ENCODE results near the gene SH3BGR.

SH3BGR gene

DNA sequence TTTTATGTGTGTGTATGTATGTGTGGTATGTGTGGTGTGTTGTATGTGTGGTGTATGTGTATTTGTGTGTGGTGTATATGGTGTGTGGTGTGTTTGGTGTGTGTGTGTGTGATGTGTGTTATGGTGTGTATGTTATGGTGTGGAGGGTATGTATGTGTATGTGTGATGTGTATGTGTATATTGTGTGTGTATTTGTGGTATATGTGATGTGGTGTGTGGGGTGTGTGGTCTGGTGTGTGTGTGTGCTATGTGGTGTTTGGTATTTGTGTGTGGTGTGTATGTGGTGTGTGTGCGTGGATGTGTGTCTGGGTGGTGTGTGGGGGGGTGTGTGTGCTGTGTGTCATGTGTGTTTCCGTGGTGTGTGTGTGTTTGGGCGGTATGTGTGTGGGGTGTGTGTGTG, 59.3 kb downstream of the SH3BGR start:
- DNase-seq: no peak

DNA sequence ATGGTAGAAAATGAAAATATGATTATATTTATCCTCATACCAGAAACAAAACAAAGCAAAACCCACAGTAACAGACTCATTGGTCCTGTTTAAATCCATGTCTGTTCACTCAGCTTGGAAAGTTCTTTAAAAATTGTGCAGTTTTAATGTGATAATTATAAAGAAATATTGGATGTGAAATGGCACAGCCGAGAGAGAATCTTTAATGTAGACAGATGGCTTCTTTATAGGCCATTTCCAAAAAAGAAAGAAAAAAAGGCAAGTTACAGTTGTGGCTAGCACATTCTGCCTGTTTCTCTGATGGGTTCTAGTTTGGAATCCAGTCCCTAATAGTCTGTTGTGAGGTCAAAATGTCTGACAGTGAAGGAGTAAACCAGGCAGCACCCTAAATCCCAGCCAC, 62.0 kb downstream of the SH3BGR start:
- DNase-seq: no peak

- no peak for DNase-seq
Measured at GRCh38 chr21:39515684-39516472, 64.1 kb downstream of the SH3BGR start.

DNA sequence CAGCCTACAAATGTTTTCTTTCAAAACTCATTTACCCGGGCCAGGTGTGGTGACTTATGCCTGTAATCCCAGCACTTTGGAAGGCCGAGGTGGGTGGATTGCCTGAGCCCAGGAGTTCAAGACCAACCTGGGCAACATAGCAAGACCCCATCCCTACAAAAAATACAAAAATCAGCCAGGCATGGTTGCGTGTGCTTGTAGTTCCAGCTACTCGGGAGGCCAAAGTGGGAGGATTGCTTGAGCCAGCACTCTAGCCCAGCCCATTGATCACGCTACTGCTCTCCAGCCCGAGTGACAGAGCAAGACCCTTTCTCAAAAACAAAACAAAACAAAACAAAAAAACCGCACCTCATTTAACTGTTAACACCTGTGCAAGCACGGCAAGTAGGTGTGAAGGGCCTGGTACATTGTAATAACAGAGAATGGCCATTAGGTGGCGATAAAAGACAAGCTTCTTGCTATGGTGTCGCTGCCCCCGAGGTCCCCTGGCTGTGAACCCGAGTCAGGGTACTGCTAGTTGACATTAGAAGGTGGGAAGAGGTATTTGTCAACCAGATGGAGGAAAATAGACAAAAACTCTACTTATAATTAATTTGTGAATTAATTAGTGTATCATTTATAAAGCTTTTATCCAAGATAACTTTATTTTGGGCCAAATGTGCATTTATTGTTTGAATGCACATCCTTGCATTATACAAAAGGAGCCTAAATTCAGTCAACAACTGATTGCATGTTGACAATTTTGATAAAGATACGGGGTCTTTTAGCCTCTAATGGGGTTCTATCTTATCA, 66.5 kb downstream of the SH3BGR start:
- peak in 22 of 58 donors; percentile 4 to 45 (median 18) for DNase-seq

GRCh38 chr21:39518847-39519210, 67.1 kb downstream of the SH3BGR start:
- no peak for DNase-seq

DNA sequence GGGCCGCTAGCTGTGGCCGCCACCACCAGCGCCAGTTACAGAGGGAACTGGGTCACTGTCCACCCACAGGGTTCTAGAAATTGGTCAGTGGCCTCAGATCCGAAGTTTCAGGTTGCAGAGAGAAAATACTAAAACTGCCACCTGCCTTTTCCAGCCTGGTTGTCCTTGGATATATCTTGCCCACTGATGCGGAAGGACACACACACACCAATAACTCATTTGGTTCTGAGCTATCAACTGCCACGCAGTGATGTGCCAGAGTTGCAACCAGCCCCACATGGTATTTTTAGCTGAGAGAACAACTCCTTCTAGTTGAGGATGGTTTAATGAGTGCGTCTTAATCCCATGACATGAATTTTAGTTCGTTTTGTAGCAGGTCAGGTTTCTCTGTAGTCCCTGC, 68.1 kb downstream of the SH3BGR start:
- no peak for DNase-seq

DNA sequence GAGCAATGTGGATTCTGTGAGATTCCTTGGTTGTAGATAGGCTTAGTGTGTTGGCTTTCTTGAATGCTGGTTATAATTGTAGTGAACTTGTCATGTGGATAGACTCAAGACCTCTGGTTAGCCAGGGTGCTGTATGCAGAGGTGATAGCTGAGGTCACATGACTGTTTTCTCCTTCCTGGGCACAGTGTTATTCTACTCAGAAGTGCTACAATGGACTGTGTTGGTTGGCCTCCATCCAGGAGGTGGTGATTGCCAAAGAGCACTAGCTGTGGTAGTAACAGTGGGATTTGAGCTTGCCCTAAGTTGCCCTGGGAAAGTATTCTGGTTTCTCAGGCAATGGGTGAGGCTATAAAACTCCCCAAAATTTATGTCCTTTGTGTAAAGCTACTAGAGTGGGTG, 71.6 kb downstream of the SH3BGR start:
- DNase-seq: peak in 3 of 58 donors; percentile 0 to 39 (median 5)

- no peak for DNase-seq
Measured at GRCh38 chr21:39523915-39524314, 72.1 kb downstream of the SH3BGR start.

GRCh38 chr21:39525129-39525528, 73.4 kb downstream of the SH3BGR start:
- peak in 2 of 58 donors; percentile 4 to 32 for DNase-seq

DNA sequence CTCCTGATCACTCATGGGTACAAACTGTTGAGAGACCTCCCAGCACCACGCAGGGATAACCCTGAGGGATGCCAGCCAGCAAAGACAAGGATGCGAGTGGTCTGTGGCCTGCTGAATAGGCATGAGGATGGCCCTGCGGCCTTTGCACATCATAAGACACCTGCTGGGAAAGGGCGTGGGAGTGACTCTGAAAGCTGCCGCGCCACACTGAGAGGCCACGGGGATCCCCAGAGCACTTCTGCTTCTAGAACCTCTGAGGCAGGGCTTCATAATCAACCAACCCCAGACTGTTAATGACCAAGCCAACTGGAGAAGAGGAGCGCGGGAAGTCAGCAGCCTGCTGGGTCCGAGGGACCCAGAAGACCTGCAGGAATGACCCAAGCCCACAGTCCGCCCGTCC, 73.8 kb downstream of the SH3BGR start:
- DNase-seq: no peak

DNA sequence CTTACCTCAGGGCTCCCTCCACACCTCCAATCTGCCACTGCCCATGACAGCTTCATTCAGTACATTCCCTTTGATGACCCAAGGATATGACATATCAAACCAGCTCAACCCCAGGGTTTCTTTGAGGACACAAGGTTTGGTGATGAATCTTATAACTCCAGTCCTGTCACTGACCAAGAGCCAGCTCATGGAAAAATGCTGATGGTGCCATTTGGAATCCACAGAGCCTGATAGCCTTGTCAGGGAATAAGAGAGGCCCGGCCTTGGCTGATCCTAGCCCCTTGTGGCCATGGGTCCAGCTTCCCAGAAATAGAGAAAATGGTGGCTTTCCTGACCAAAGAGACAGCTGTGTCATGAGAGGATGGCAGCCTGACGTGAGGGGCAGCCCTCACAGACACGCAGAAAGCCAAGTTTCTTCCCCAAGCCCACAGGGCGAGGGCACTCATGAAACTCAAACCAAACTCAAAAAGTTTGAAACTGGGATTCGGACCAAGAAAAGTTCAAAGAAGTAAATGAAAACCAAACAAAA, 75.4 kb downstream of the SH3BGR start:
- DNase-seq: no peak

- no peak for DNase-seq
Measured at GRCh38 chr21:39527664-39528381, 76.1 kb downstream of the SH3BGR start.

DNA sequence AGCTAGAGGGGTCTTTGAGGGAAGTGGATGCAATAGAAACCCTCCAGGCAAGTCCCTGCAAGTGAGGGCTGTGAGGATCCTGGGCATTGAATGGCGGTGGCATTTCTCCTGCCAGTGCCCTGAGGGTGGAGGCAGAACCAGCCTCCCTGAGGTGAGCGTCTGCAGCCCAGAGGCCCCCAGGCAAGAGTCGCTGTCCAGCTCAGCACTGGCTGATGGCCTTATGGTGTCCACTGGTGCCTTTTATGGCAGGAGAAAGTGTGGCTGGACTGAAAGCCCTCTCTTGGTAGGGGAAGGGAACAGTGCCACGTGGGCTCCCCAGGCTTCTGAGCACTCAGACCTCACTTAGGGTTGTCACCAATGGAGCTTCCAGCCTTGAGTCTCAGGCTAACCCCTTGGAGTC, 77.3 kb downstream of the SH3BGR start:
- DNase-seq: no peak

GRCh38 chr21:39531064-39531463, 79.3 kb downstream of the SH3BGR start:
- DNase-seq: no peak

GRCh38 chr21:39531840-39532239, 80.1 kb downstream of the SH3BGR start:
- DNase-seq: no peak

GRCh38 chr21:39533545-39534380, 82.0 kb downstream of the SH3BGR start:
- no peak for DNase-seq

- no peak for DNase-seq
Measured at GRCh38 chr21:39535646-39536437, 84.1 kb downstream of the SH3BGR start.

- DNase-seq: no peak
Measured at GRCh38 chr21:39536835-39537234, 85.1 kb downstream of the SH3BGR start.

DNA sequence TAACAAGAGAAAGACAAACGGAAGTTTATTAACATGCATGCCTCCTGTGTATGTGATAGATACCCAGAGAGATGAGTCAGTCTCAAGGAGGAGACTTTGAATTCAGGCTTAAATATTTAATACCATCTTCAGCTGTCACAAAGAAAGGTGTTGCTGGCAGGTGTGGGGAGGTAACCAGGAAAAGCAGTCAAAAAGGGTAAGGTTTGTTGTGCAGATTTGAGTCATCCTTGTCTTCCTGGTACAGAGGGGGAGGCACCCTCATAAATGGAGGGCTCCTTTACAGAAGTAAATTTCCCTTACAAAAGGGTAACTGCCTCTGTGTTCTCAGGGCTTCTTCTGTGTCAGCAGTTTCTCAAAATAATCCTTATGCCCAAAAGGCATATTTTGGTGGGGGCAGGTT, 85.8 kb downstream of the SH3BGR start:
- DNase-seq: no peak

DNA sequence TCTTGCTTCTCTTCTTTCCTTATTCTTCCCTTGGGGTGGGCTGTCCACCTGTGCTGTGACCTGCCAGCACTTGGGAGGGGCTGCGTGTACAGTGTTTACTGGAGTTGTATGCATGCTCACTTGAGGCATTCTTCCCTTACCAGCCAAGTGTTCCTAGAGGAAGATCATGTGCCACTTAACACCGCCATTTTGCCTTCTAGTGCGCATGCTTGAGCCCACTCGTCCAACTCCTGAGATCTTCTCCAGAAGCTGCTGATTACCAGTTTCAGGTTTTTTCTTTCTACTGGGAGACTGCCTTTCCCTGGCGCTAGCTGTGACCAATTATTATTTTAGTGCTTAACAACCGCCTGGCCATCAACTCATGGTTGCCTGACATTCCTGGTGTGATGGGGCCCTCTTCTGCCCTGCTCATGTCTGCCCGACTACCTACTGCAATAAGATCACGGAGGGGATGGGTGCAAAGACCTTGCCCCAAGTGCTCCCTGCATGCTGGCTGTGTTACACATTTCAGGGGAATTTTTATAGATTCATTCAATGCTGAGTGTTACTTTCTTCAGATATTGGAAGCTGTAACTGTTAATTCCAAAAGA, 86.8 kb downstream of the SH3BGR start:
- no peak for DNase-seq

All from anterior cingulate cortex (tissue), 58 donors.